H1 (cell line): ENCODE measurements around the gene TMEM121B. TPM values are rescaled to one million over a fixed set of nuclear protein-coding genes. Genes with fewer than 3 reads are reported as not detected.

Source experiments
- CTCF ChIA-PET: fragments of 300-600 bp; sonication (Branson Sonifier 250); formaldehyde crosslinking; loops from one replicate; lab custom pipeline; 2021; ENCODE audit not compliant: partially characterized antibody; lab: Charles Lee
- POLR2A ChIA-PET: fragments of 300-600 bp; sonication (Branson Sonifier 250); formaldehyde crosslinking; loops from one replicate; lab custom pipeline; 2021; ENCODE audit warnings: inconsistent platforms; ENCODE audit not compliant: partially characterized antibody; lab: Charles Lee
- DNase-seq, 2 experiments: peaks; one replicate each; pipeline versions ENCODE4 v3.0.0 to v3.0.0-alpha.2; 2010 to 2022; ENCODE audit warnings: low spot score in 2 of 2, low read depth in 1 of 2, mixed read lengths in 1 of 2
- FAIRE-seq: peaks from 2 replicates; lab custom pipeline; 2011; peaks lifted over from hg19 to GRCh38; lab: Jason Lieb, UNC
- H2AFZ ChIP-seq: 2 replicates; pipeline ENCODE4 v1.8.1; 2012; ENCODE audit warnings: low read length, inconsistent platforms
- H2AK5ac ChIP-seq: 2 replicates; pipeline ENCODE4 v1.6.1; 2013; ENCODE audit warnings: low read depth, low read length
- H2BK120ac ChIP-seq: replicated peaks from 2 replicates; pipeline ENCODE3; 2013; ENCODE audit warnings: low read depth, low read length, inconsistent platforms
- H2BK12ac ChIP-seq: 2 replicates; pipeline ENCODE4 v1.6.1; 2013; ENCODE audit warnings: low read depth, low read length
- H2BK15ac ChIP-seq: 2 replicates; pipeline ENCODE4 v1.6.1; 2013; ENCODE audit warnings: low read length
- H2BK20ac ChIP-seq: 2 replicates; pipeline ENCODE4 v1.6.1; 2013; ENCODE audit warnings: low read length
- H2BK5ac ChIP-seq: 2 replicates; pipeline ENCODE4 v1.6.1; 2013; ENCODE audit warnings: low read depth, low read length
- H3K14ac ChIP-seq: 2 replicates; pipeline ENCODE4 v1.6.1; 2013; ENCODE audit warnings: inconsistent platforms; ENCODE audit not compliant: insufficient read length
- H3K18ac ChIP-seq: 2 replicates; pipeline ENCODE4 v1.6.1; 2013; ENCODE audit warnings: low read length; ENCODE audit errors: extremely low read depth
- H3K23ac ChIP-seq: 2 replicates; pipeline ENCODE4 v1.6.1; 2013; ENCODE audit warnings: inconsistent platforms; ENCODE audit not compliant: insufficient read length
- H3K23me2 ChIP-seq: 2 replicates; pipeline ENCODE4 v1.6.1; 2013; ENCODE audit warnings: low read depth, low read length
- H3K27ac ChIP-seq: 2 replicates; pipeline ENCODE4 v1.6.1; 2011; ENCODE audit warnings: low read depth, low read length, inconsistent platforms
- H3K27me3 ChIP-seq, 4 experiments: replicated peaks in 1 of 4; 1 replicate in 1 of 4; 2 replicates in 3 of 4; pipeline versions ENCODE4 v1.6.1 to v1.8.1; 2011 to 2013; ENCODE audit warnings: low read length in 3 of 4, mild to moderate bottlenecking in 3 of 4, inconsistent platforms in 2 of 4, mixed read lengths in 2 of 4, moderate library complexity in 1 of 4; ENCODE audit not compliant: control insufficient read depth in 3 of 4, insufficient read depth in 3 of 4; ENCODE audit errors: extremely low read depth in 1 of 4
- H3K36me3 ChIP-seq, 4 experiments: 2 replicates each; pipeline versions ENCODE4 v1.6.1 to v1.8.1; 2011 to 2013; ENCODE audit warnings: mild to moderate bottlenecking in 4 of 4, low read length in 3 of 4, moderate library complexity in 2 of 4, control low read depth in 1 of 4, inconsistent platforms in 1 of 4; ENCODE audit not compliant: insufficient read depth in 4 of 4, control insufficient read depth in 2 of 4
- H3K4ac ChIP-seq: replicated peaks from 2 replicates; pipeline ENCODE3; 2013; ENCODE audit warnings: low read length, low read depth, mixed read lengths, inconsistent platforms; ENCODE audit not compliant: insufficient read length
- H3K4me1 ChIP-seq, 4 experiments: replicated peaks in 1 of 4; 1 replicate in 1 of 4; 2 replicates in 3 of 4; pipeline versions ENCODE4 v1.6.1 to v1.8.1; 2011 to 2013; ENCODE audit warnings: low read length in 3 of 4, inconsistent platforms in 2 of 4, mixed read lengths in 1 of 4; ENCODE audit not compliant: insufficient read depth in 4 of 4, control insufficient read depth in 3 of 4
- H3K4me2 ChIP-seq, 2 experiments: 2 replicates each; pipeline versions ENCODE4 v1.6.1 to v1.8.1; 2011 to 2013; ENCODE audit warnings: low read depth in 2 of 2, low read length in 2 of 2, control low read depth in 1 of 2, inconsistent platforms in 1 of 2, mild to moderate bottlenecking in 1 of 2; ENCODE audit not compliant: insufficient read depth in 1 of 2
- H3K4me3 ChIP-seq, 4 experiments: fragments of 200-600, 300-600 bp in 1 of 4; sonication (generic), shearing (Covaris generic), sonication (Bioruptor Twin) in 1 of 4; 2 replicates each; pipeline versions ENCODE4 v1.5.1 to v1.8.1; 2011 to 2016; ENCODE audit warnings: low read length in 4 of 4, low read depth in 3 of 4, control low read depth in 2 of 4, inconsistent platforms in 2 of 4, mild to moderate bottlenecking in 2 of 4, mixed read lengths in 1 of 4, moderate library complexity in 1 of 4; ENCODE audit not compliant: insufficient read depth in 2 of 4; ENCODE audit errors: extremely low read depth in 1 of 4
- H3K56ac ChIP-seq: replicated peaks from 2 replicates; pipeline ENCODE3; 2013; ENCODE audit warnings: low read depth, mild to moderate bottlenecking, mixed read lengths, low read length, inconsistent platforms; ENCODE audit not compliant: insufficient read length
- H3K79me1 ChIP-seq: 2 replicates; pipeline ENCODE4 v1.6.1; 2013; ENCODE audit warnings: low read depth, low read length, control low read depth
- H3K79me2 ChIP-seq, 2 experiments: 2 replicates each; pipeline versions ENCODE4 v1.6.1 to v1.8.1; 2012 to 2013; ENCODE audit warnings: low read length in 2 of 2, mild to moderate bottlenecking in 2 of 2, inconsistent platforms in 1 of 2; ENCODE audit not compliant: insufficient read depth in 2 of 2, control insufficient read depth in 1 of 2
- H3K9ac ChIP-seq, 4 experiments: replicated peaks in 1 of 4; 1 replicate in 1 of 4; 2 replicates in 3 of 4; pipeline versions ENCODE4 v1.6.1 to v1.8.1; 2011 to 2013; ENCODE audit warnings: low read depth in 3 of 4, low read length in 3 of 4, control low read depth in 2 of 4, mild to moderate bottlenecking in 2 of 4, moderate library complexity in 2 of 4, inconsistent platforms in 1 of 4; ENCODE audit errors: extremely low read depth in 1 of 4
- H3K9me3 ChIP-seq, 2 experiments: 2 replicates each; pipeline versions ENCODE4 v1.6.1 to v1.8.1; 2012 to 2013; ENCODE audit warnings: mild to moderate bottlenecking in 2 of 2, moderate library complexity in 2 of 2, control low read depth in 1 of 2, inconsistent platforms in 1 of 2, low read depth in 1 of 2, low read length in 1 of 2, mixed read lengths in 1 of 2; ENCODE audit not compliant: insufficient read depth in 2 of 2
- H4K20me1 ChIP-seq, 2 experiments: replicated peaks in 1 of 2; 2 replicates each; pipeline versions ENCODE3 to v1.8.1; 2011 to 2013; ENCODE audit warnings: inconsistent platforms in 2 of 2, low read length in 2 of 2, mild to moderate bottlenecking in 1 of 2; ENCODE audit not compliant: insufficient read depth in 2 of 2, control insufficient read depth in 1 of 2
- H4K5ac ChIP-seq: 2 replicates; pipeline ENCODE4 v1.6.1; 2013; ENCODE audit warnings: low read length, low read depth, mixed read lengths, inconsistent platforms; ENCODE audit not compliant: insufficient read length
- H4K8ac ChIP-seq: 2 replicates; pipeline ENCODE4 v1.8.0; 2013; ENCODE audit warnings: mild to moderate bottlenecking, moderate library complexity, low read length, inconsistent platforms; ENCODE audit not compliant: insufficient read depth; ENCODE audit errors: extremely low read depth
- H4K91ac ChIP-seq: replicated peaks from 2 replicates; pipeline ENCODE3; 2013; ENCODE audit warnings: low read length, mixed read lengths, inconsistent platforms; ENCODE audit not compliant: insufficient read length
- BACH1 ChIP-seq: IDR thresholded peaks from 2 replicates; pipeline ENCODE4 v1.6.1; 2012; ENCODE audit warnings: low read length, improper control_type of control experiment
- BRCA1 ChIP-seq: IDR thresholded peaks from 2 replicates; pipeline ENCODE4 v1.6.1; 2012; ENCODE audit warnings: low read depth, low read length, improper control_type of control experiment
- CBX5 ChIP-seq: fragments of 300-800, 300-1000 bp; sonication (generic); IDR thresholded peaks from 2 replicates; pipeline ENCODE4 v1.7.1; 2016; ENCODE audit warnings: antibody characterized with exemption, low read length, low read depth
- CBX8 ChIP-seq: fragments of 300-800, 300-1000 bp; sonication (generic); IDR thresholded peaks from 2 replicates; pipeline ENCODE4 v1.7.1; 2016; ENCODE audit warnings: low read depth, low read length, borderline replicate concordance
- CHD2 ChIP-seq: IDR thresholded peaks from 2 replicates; pipeline ENCODE4 v1.6.1; 2012; ENCODE audit warnings: low read length, improper control_type of control experiment
- EGR1 ChIP-seq: IDR thresholded peaks from 2 replicates; pipeline ENCODE4 v1.6.1; 2011; ENCODE audit warnings: low read depth, low read length, borderline replicate concordance
- FOSL1 ChIP-seq: IDR thresholded peaks from 2 replicates; pipeline ENCODE4 v1.6.1; 2011; ENCODE audit warnings: mild to moderate bottlenecking, low read depth, low read length, moderate library complexity; ENCODE audit not compliant: insufficient read depth
- GABPA ChIP-seq: IDR thresholded peaks from 2 replicates; pipeline ENCODE4 v1.6.1; 2011; ENCODE audit warnings: mild to moderate bottlenecking, low read length, moderate library complexity, borderline replicate concordance; ENCODE audit not compliant: insufficient read depth
- HDAC6 ChIP-seq: IDR thresholded peaks from one replicate; pipeline ENCODE4 v1.7.1; 2012; ENCODE audit warnings: low read depth, mild to moderate bottlenecking, inconsistent platforms, low read length, moderate library complexity
- PHF8 ChIP-seq: fragments of 200-600 bp; sonication (generic); conservative IDR thresholded peaks from 2 replicates; pipeline ENCODE4 v1.7.1; 2012; ENCODE audit warnings: low read depth, mild to moderate bottlenecking, inconsistent platforms, low read length, moderate library complexity
- POLR2A ChIP-seq, 2 experiments: IDR thresholded peaks; 1 replicate in 1 of 2; 2 replicates in 1 of 2; pipeline ENCODE4 v1.6.1; 2011; ENCODE audit warnings: low read depth in 2 of 2, low read length in 2 of 2, mild to moderate bottlenecking in 2 of 2; ENCODE audit errors: control extremely low read depth in 1 of 2
- POLR2AphosphoS5 ChIP-seq: IDR thresholded peaks from 2 replicates; pipeline ENCODE4 v1.6.1; 2011; ENCODE audit warnings: low read depth, low read length
- SIRT6 ChIP-seq: IDR thresholded peaks from one replicate; pipeline ENCODE4 v1.7.1; 2012; ENCODE audit warnings: low read length, inconsistent platforms
- SP4 ChIP-seq: IDR thresholded peaks from 2 replicates; pipeline ENCODE4 v1.6.1; 2012; ENCODE audit warnings: low read length, inconsistent platforms
- SRF ChIP-seq: IDR thresholded peaks from 2 replicates; pipeline ENCODE4 v1.6.1; 2011; ENCODE audit warnings: mild to moderate bottlenecking, low read depth, low read length, moderate library complexity
- TAF7 ChIP-seq: optimal IDR thresholded peaks from 2 replicates; pipeline ENCODE3; 2011; ENCODE audit warnings: low read depth, mild to moderate bottlenecking, inconsistent platforms, low read length, moderate library complexity, borderline replicate concordance
- WGBS, 2 experiments: shearing (Covaris generic) in 1 of 2; methylation state at CpG; one replicate each; pipeline versions ENCODE4 v1.1.6 to v1.1.7; 2013 to 2015; ENCODE audit warnings: low lambda C conversion rate in 2 of 2, mixed read lengths in 2 of 2, inconsistent platforms in 1 of 2, low coverage in 1 of 2, missing lambda C conversion rate in 1 of 2; ENCODE audit not compliant: insufficient replicate concordance in 2 of 2, insufficient coverage in 1 of 2, insufficient read length in 1 of 2; ENCODE audit errors: extremely low coverage in 1 of 2, missing lambda C conversion rate in 1 of 2; 5-methylcytosine and 5-hydroxymethylcytosine counted together
- polyA plus RNA-seq, 7 experiments: library from polyadenylated mRNA; depleted of rRNA in 3 of 7; stranded (reverse) in 5 of 7; unstranded in 2 of 7; fragments of >200 nt in 5 of 7; fragments of 200-250 nt in 2 of 7; gene quantifications; 1 replicate in 5 of 7; 2 replicates in 1 of 7; 4 replicates in 1 of 7; pipeline versions ENCODE4 v1.2.1 to v1.2.3, GENCODE V29; 2011 to 2013; ENCODE audit warnings: missing spikeins in 2 of 7, mixed read lengths in 2 of 7
- total RNA-seq: library from RNA; stranded (reverse); fragmentation: NEBNext Ultra II Directional; extraction: Animal tissue kit (Norgen Biotek cat#: 25700); gene quantifications from 2 replicates; pipeline ENCODE4 v1.2.1, GENCODE V29; 2021
- TF ChIP-seq, protein P1 (sequence below): IDR thresholded peaks from 2 replicates; pipeline ENCODE4 v1.6.1; 2012; ENCODE audit warnings: inconsistent platforms

The TMEM121B gene
- total and polyA plus RNA-seq, 2 of the 8 experiments (the other 6 are each of a cell fraction or from before 2014, with no cell fraction given), result 4.3 to 6.9 TPM

DNA sequence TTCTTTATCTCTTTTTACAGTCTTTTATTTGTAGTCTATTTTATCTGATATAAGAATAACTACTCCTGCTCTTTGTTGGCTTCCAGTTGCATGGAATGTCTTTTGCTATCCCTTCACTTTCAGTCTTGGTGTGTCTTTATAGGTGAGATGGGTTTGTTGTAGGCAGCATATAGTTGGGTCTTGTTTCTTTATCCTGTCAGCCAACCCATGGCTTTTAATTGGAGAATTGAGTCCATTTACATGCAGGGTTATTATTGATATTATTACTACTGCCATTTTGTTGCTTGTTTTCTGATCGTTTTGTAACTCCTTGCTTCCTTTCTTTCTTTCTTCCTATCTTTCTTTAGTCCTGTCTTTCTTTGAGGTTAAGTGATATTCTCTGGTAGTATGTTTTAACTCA lies 48.3 kb downstream of the TMEM121B start:
- CTCF ChIA-PET, result no interaction called here
- Histone ChIP-seq H3K9me3 (no peaks in the 10 kb centered on the region), H2AFZ (no peak overlapping the region), H3K23ac (no peak overlapping the region), H3K4me1 (no peaks in the 10 kb centered on the region), H3K27ac (no peak overlapping the region), H3K36me3 (no peaks in the 10 kb centered on the region), H3K56ac (no peak overlapping the region), H3K79me2 (no peaks in the 10 kb centered on the region), H2BK15ac (no peak overlapping the region), H4K5ac (no peak overlapping the region), H2AK5ac (no peak overlapping the region), H3K23me2 (no peaks in the 10 kb centered on the region), H2BK120ac (no peak overlapping the region), H4K20me1 (no peaks in the 10 kb centered on the region), H4K91ac (no peak overlapping the region), H3K4ac (no peak overlapping the region), H3K4me2 (no peak overlapping the region), H2BK12ac (no peak overlapping the region), H2BK20ac (no peak overlapping the region), H4K8ac (no peak overlapping the region), H3K4me3 (no peak overlapping the region), H2BK5ac (no peak overlapping the region), H3K9ac (no peak overlapping the region), H3K79me1 (no peaks in the 10 kb centered on the region), H3K18ac (no peak overlapping the region), H3K14ac (no peak overlapping the region), H3K27me3 (no peaks in the 10 kb centered on the region)
- DNase-seq, result no peak
- no peak for FAIRE-seq
- POLR2A ChIA-PET, result no interaction called here
- WGBS, 2 experiments, result 100% methylated on average over 1 of the region's 1 CpG; no CpG with 5 or more reads in 1 of the 2 experiments
- TF ChIP-seq BACH1 (no peak), SIRT6 (no peak), CBX8 (no peak), TAF7 (no peak), HDAC6 (no peak), POLR2A (IDR thresholded peaks at IDR 0.05; ENCODE audit: control extremely low read depth in 1 of 2, low read depth in 2 of 2, low read length in 2 of 2) (no peak), PHF8 (no peak), EGR1 (no peak), FOSL1 (no peak), CBX5 (no peak), SP4 (no peak), POLR2AphosphoS5 (no peak), SRF (no peak), GABPA (no peak), BRCA1 (no peak), CHD2 (no peak)
- TF ChIP-seq, protein P1, sequence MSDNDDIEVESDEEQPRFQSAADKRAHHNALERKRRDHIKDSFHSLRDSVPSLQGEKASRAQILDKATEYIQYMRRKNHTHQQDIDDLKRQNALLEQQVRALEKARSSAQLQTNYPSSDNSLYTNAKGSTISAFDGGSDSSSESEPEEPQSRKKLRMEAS, result no peak
